Measurements from ENCODE around the gene HAUS1. TPM values are rescaled to one million over a fixed set of nuclear protein-coding genes. Genes with fewer than 3 reads are reported as not detected.
A peak's percentile ranks its signal among the peaks of the same experiment; 100 is the strongest.
"Not testable (repeated sequence)": the region's sequence is repeated elsewhere in the genome, so short reads cannot be mapped to it uniquely, and the experiment has no call there.

Gene HAUS1
- total RNA-seq, 2 experiments from 2014 or later = 62.2 to 79.9 TPM

GRCh38 chr18:46095532-46095931 lies 8.7 kb upstream of the HAUS1 start:
- ATAC-seq = no peak
- H3K4me1 Mint-ChIP-seq = peaks cover 41% of the 10 kb centered on the region
- peak overlapping the region; percentile 44 for H3K4me3 Mint-ChIP-seq
- ChIA-PET CTCF (interaction anchor here (0.6 to 1.4 kb wide), 3 partner anchors 116 to 505 kb away, joined by 3 to 4 read pairs (median 3); no protein-coding TSS in a partner anchor), POLR2A (interaction anchor here (0.6 kb wide), 1 partner anchor 24 kb away, joined by 3 read pairs; no protein-coding TSS in a partner anchor)
- intact Hi-C loops (cut with DNase I, micrococcal nuclease) = loop anchor here in 1 of 2 experiments (5.0 kb wide), 1 partner anchor 77 kb away; a partner anchor contains a TSS
- H3K9me3 Mint-ChIP-seq (ENCODE audit: low read depth) = no peaks in the 10 kb centered on the region
- DNase-seq = no peak
- H3K27ac Mint-ChIP-seq = no peak overlapping the region
- H3K27me3 Mint-ChIP-seq = no peaks in the 10 kb centered on the region
- H3K36me3 Mint-ChIP-seq (ENCODE audit: low read depth) = peaks cover 46% of the 10 kb centered on the region

- H3K36me3 Mint-ChIP-seq (ENCODE audit: low read depth) = peaks cover 34% of the 10 kb centered on the region
- peak overlapping the region; percentile 99 for H3K27ac Mint-ChIP-seq
- H3K27me3 Mint-ChIP-seq = no peaks in the 10 kb centered on the region
- peaks cover 31% of the 10 kb centered on the region for H3K4me1 Mint-ChIP-seq
- ChIA-PET CTCF (interaction anchor here (0.9 to 1.2 kb wide), 5 partner anchors 13 to 184 kb away, joined by 3 to 4 read pairs (median 4); no protein-coding TSS in a partner anchor), POLR2A (interaction anchor here (0.5 to 0.6 kb wide), 2 partner anchors 17 to 30 kb away, joined by 4 to 8 read pairs; no protein-coding TSS in a partner anchor)
- H3K4me3 Mint-ChIP-seq = peak overlapping the region; percentile 97
- DNase-seq = no peak
- H3K9me3 Mint-ChIP-seq (ENCODE audit: low read depth) = no peaks in the 10 kb centered on the region
- ATAC-seq = no peak
- intact Hi-C loops (cut with DNase I, micrococcal nuclease) = loop anchor here in 1 of 2 experiments (5.0 kb wide), 1 partner anchor 76 kb away; a partner anchor contains a TSS
Observed at GRCh38 chr18:46096651-46097300, 7.4 kb upstream of the HAUS1 start.

- peak overlapping the region; percentile 99 for H3K27ac Mint-ChIP-seq
- no peaks in the 10 kb centered on the region for H3K27me3 Mint-ChIP-seq
- H3K9me3 Mint-ChIP-seq (ENCODE audit: low read depth) = no peaks in the 10 kb centered on the region
- intact Hi-C loops (cut with DNase I, micrococcal nuclease) = loop anchor here in 1 of 2 experiments (5.0 kb wide), 1 partner anchor 75 kb away; a partner anchor contains a TSS
- DNase-seq = no peak
- CTCF ChIA-PET = interaction anchor here (0.6 to 2.1 kb wide), 9 partner anchors 13 to 375 kb away, joined by 3 to 10 read pairs (median 3); a partner anchor contains a TSS
- H3K36me3 Mint-ChIP-seq (ENCODE audit: low read depth) = peaks cover 29% of the 10 kb centered on the region
- POLR2A ChIA-PET = interaction anchor here (0.5 to 1.0 kb wide), 3 partner anchors 16 to 31 kb away, joined by 3 to 8 read pairs (median 4); no protein-coding TSS in a partner anchor
- peaks cover 30% of the 10 kb centered on the region for H3K4me1 Mint-ChIP-seq
- no peak for ATAC-seq
- peak overlapping the region; percentile 97 for H3K4me3 Mint-ChIP-seq
Observed at GRCh38 chr18:46097431-46097800, 6.8 kb upstream of the HAUS1 start.

GRCh38 chr18:46097801-46098615 lies 6.2 kb upstream of the HAUS1 start, which contains the start of gene ATP5F1A:
TSS of gene ATP5F1A (minus strand) at chr18:46098296. CDS start at chr18:46098231, 65 bp downstream.
- intact Hi-C loops (cut with DNase I, micrococcal nuclease) = loop anchor here (1.0 to 5.0 kb wide), 3 partner anchors 74 to 131 kb away; partner anchors contain the start of gene EPG5 (in 1 of the 2)
- DNase-seq (peak; percentile 94), ATAC-seq (peak; percentile 91)
- ChIA-PET POLR2A (interaction anchor here (0.6 to 1.0 kb wide), 2 partner anchors 24 to 31 kb away, joined by 3 to 8 read pairs; no protein-coding TSS in a partner anchor), CTCF (interaction anchor here (0.6 to 2.1 kb wide), 9 partner anchors 14 to 375 kb away, joined by 3 to 10 read pairs (median 4); a partner anchor contains a TSS)
- Mint-ChIP-seq H3K9me3 (ENCODE audit: low read depth) (no peaks in the 10 kb centered on the region), H3K27ac (peak within 1 kb of the TSS; percentile 99), H3K27me3 (no peaks in the 10 kb centered on the region), H3K36me3 (ENCODE audit: low read depth) (peaks cover 29% of the 10 kb centered on the region), H3K4me1 (peaks cover 31% of the 10 kb centered on the region), H3K4me3 (peak within 1 kb of the TSS; percentile 97)

GRCh38 chr18:46098616-46098933 lies 5.6 kb upstream of the HAUS1 start:
- POLR2A ChIA-PET = no interaction called here
- intact Hi-C loops (cut with DNase I, micrococcal nuclease) = loop anchor here (1.0 to 5.0 kb wide), 3 partner anchors 74 to 131 kb away; partner anchors contain the start of gene EPG5 (in 1 of the 2)
- no peak for ATAC-seq
- Mint-ChIP-seq H3K27ac (peak overlapping the region; percentile 99), H3K27me3 (no peaks in the 10 kb centered on the region), H3K36me3 (ENCODE audit: low read depth) (peaks cover 29% of the 10 kb centered on the region), H3K9me3 (ENCODE audit: low read depth) (no peaks in the 10 kb centered on the region), H3K4me3 (peak overlapping the region; percentile 97), H3K4me1 (peaks cover 30% of the 10 kb centered on the region)
- CTCF ChIA-PET = interaction anchor here (0.6 to 2.1 kb wide), 3 partner anchors 26 to 87 kb away, joined by 3 to 10 read pairs (median 4); a partner anchor contains a TSS
- no peak for DNase-seq

GRCh38 chr18:46099463-46099862 lies 4.7 kb upstream of the HAUS1 start:
- peaks cover 22% of the 10 kb centered on the region for H3K36me3 Mint-ChIP-seq (ENCODE audit: low read depth)

GRCh38 chr18:46109386-46109785 lies 5.2 kb downstream of the HAUS1 start:
- ChIA-PET POLR2A (no interaction called here), CTCF (no interaction called here)
- Mint-ChIP-seq H3K4me3 (no peak overlapping the region), H3K27me3 (no peaks in the 10 kb centered on the region), H3K4me1 (peaks cover 27% of the 10 kb centered on the region), H3K36me3 (ENCODE audit: low read depth) (peaks cover 41% of the 10 kb centered on the region), H3K27ac (no peak overlapping the region), H3K9me3 (ENCODE audit: low read depth) (no peaks in the 10 kb centered on the region)
- intact Hi-C loops (cut with DNase I, micrococcal nuclease) = loop anchor here in 1 of 2 experiments (10.0 kb wide), 1 partner anchor 1825 kb away; the partner anchor contains the start of gene SMAD2
- DNase-seq (no peak), ATAC-seq (no peak)

More at GRCh38 chr18:46099463-46099862, 4.7 kb upstream of the HAUS1 start:
- Mint-ChIP-seq H3K4me3 (no peak overlapping the region), H3K9me3 (ENCODE audit: low read depth) (no peaks in the 10 kb centered on the region), H3K27me3 (no peaks in the 10 kb centered on the region), H3K27ac (no peak overlapping the region), H3K4me1 (peaks cover 28% of the 10 kb centered on the region)
- intact Hi-C loops (cut with DNase I, micrococcal nuclease) = loop anchor here in 1 of 2 experiments (5.0 kb wide), 1 partner anchor 73 kb away; a partner anchor contains a TSS
- CTCF ChIA-PET = interaction anchor here (2.1 kb wide), 1 partner anchor 74 kb away, joined by 10 read pairs; a partner anchor contains a TSS
- DNase-seq (no peak), ATAC-seq (no peak)
- POLR2A ChIA-PET = no interaction called here

- Mint-ChIP-seq H3K27me3 (no peaks in the 10 kb centered on the region), H3K36me3 (ENCODE audit: low read depth) (peaks cover 46% of the 10 kb centered on the region), H3K27ac (no peak overlapping the region), H3K9me3 (ENCODE audit: low read depth) (no peaks in the 10 kb centered on the region), H3K4me1 (peaks cover 25% of the 10 kb centered on the region), H3K4me3 (no peak overlapping the region)
- ChIA-PET POLR2A (no interaction called here), CTCF (no interaction called here)
- DNase-seq (no peak), ATAC-seq (no peak)
- intact Hi-C loops (cut with DNase I, micrococcal nuclease) = no loop called here
Observed at GRCh38 chr18:46110406-46110805, 6.2 kb downstream of the HAUS1 start.

- H3K4me3 Mint-ChIP-seq = no peak overlapping the region
- ATAC-seq (no peak), DNase-seq (no peak)
- peaks cover 9% of the 10 kb centered on the region for H3K4me1 Mint-ChIP-seq
- intact Hi-C loops (cut with DNase I, micrococcal nuclease) = no loop called here
- H3K27ac Mint-ChIP-seq = no peak overlapping the region
- H3K9me3 Mint-ChIP-seq (ENCODE audit: low read depth) = no peaks in the 10 kb centered on the region
- ChIA-PET POLR2A (interaction anchor here (0.7 kb wide), 1 partner anchor 17 kb away, joined by 4 read pairs; no protein-coding TSS in a partner anchor), CTCF (interaction anchor here (1.0 to 1.6 kb wide), 3 partner anchors 34 to 545 kb away, joined by 3 to 4 read pairs (median 3); a partner anchor contains a TSS)
- no peaks in the 10 kb centered on the region for H3K27me3 Mint-ChIP-seq
- peaks cover 47% of the 10 kb centered on the region for H3K36me3 Mint-ChIP-seq (ENCODE audit: low read depth)
Observed at GRCh38 chr18:46113751-46114150, 9.6 kb downstream of the HAUS1 start.

- CTCF ChIA-PET = interaction anchor here (1.0 kb wide), 1 partner anchor 214 kb away, joined by 3 read pairs; no protein-coding TSS in a partner anchor
- POLR2A ChIA-PET; H3K27me3 Mint-ChIP-seq; H3K4me3 Mint-ChIP-seq; DNase-seq; H3K4me1 Mint-ChIP-seq; intact Hi-C loops (cut with DNase I, micrococcal nuclease); H3K27ac Mint-ChIP-seq; ATAC-seq; H3K9me3 Mint-ChIP-seq (ENCODE audit: low read depth): not testable (repeated sequence)
- peaks cover 34% of the 10 kb centered on the region for H3K36me3 Mint-ChIP-seq (ENCODE audit: low read depth)
Observed at GRCh38 chr18:46126625-46127024, 22.4 kb downstream of the HAUS1 start.

GRCh38 chr18:46130061-46130460 lies 25.9 kb downstream of the HAUS1 start:
- H3K4me1 Mint-ChIP-seq = no peaks in the 10 kb centered on the region
- H3K27ac Mint-ChIP-seq = no peak overlapping the region
- H3K4me3 Mint-ChIP-seq = no peak overlapping the region
- CTCF ChIA-PET = no interaction called here
- DNase-seq = no peak
- peaks cover 18% of the 10 kb centered on the region for H3K36me3 Mint-ChIP-seq (ENCODE audit: low read depth)
- no peaks in the 10 kb centered on the region for H3K9me3 Mint-ChIP-seq (ENCODE audit: low read depth)
- no peaks in the 10 kb centered on the region for H3K27me3 Mint-ChIP-seq
- no peak for ATAC-seq
- intact Hi-C loops (cut with DNase I, micrococcal nuclease) = no loop called here
- POLR2A ChIA-PET = interaction anchor here (0.6 kb wide), 1 partner anchor 16 kb away, joined by 3 read pairs; no protein-coding TSS in a partner anchor

Data from activated CD4-positive, alpha-beta T cell treated with anti-CD3 and anti-CD28 coated beads for 36 hours (primary cell).